Left ventricle myocardium inferior (tissue), 1 donor: ENCODE measurements around the gene EEFSEC. TPM values are rescaled to one million over a fixed set of nuclear protein-coding genes. Genes with fewer than 3 reads are reported as not detected.
A peak's percentile ranks its signal among the peaks of the same experiment; 100 is the strongest.

Experiments
- DNase-seq: peaks from one replicate; pipeline ENCODE4 v3.0.0-alpha.2; 2020
- H3K27ac ChIP-seq: fragments of 200-600 bp; replicated peaks from 2 replicates; pipeline ENCODE4 v1.8.0; 2021
- H3K27me3 ChIP-seq: fragments of 200-600 bp; 2 replicates; pipeline ENCODE4 v1.8.0; 2021; ENCODE audit warnings: low read depth
- H3K36me3 ChIP-seq: fragments of 200-600 bp; 2 replicates; pipeline ENCODE4 v1.8.0; 2021
- H3K4me1 ChIP-seq: fragments of 200-600 bp; 2 replicates; pipeline ENCODE4 v1.8.0; 2021
- H3K4me3 ChIP-seq: fragments of 200-600 bp; 2 replicates; pipeline ENCODE4 v1.8.0; 2021; ENCODE audit warnings: mild to moderate bottlenecking, moderate library complexity
- H3K9me3 ChIP-seq: fragments of 200-600 bp; replicated peaks from 2 replicates; pipeline ENCODE4 v1.8.0; 2021
- intact Hi-C: fragments of 100-400 bp; cut with micrococcal nuclease; formaldehyde crosslinking; loops from one replicate; pipeline ENCODE4 v1.11.0; 2022
- total RNA-seq: library from RNA; stranded (reverse); fragmentation: NEBNext Ultra II Directional; extraction: Animal tissue kit (Norgen Biotek cat#: 25700); gene quantifications from one replicate; pipeline ENCODE4 v1.2.1, GENCODE V29; 2021
- TF ChIP-seq, protein P1 (sequence below): fragments of 200-600 bp; IDR thresholded peaks from 2 replicates; pipeline ENCODE4 v1.8.0; 2021; ENCODE audit warnings: antibody characterized with exemption, mild to moderate bottlenecking, borderline replicate concordance
- donor health status: DM: no; HTN: yes; CAD: no; lungs with severe emphysema.

The EEFSEC gene
- total RNA-seq, 1 donor from 2014 or later: 23.7 TPM

DNA sequence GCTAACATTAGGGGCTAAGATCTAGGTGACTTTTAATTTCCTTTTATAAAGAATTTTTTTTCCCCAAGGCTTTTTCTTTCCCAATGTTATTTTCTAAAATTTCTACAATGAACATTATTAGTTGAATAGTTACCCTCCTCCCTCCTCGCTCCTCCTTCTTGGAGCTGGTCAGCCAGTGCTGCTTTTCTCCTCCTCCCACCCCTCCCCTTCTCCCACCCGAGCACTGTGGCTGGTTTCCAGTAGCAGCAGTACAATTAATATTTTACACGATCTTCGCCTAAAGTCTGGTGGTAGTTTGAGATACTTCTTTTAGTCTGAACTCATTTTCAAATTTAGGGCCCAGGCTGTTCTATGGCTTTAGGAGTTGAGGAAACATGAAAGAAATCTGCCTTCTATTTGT, 41.6 kb downstream of the EEFSEC start:
- Histone ChIP-seq H3K4me1 (peaks cover 44% of the 10 kb centered on the region), H3K27me3 (no peaks in the 10 kb centered on the region), H3K27ac (peak overlapping the region; percentile 60), H3K9me3 (no peaks in the 10 kb centered on the region), H3K36me3 (no peaks in the 10 kb centered on the region), H3K4me3 (no peak overlapping the region)
- TF ChIP-seq, protein P1, sequence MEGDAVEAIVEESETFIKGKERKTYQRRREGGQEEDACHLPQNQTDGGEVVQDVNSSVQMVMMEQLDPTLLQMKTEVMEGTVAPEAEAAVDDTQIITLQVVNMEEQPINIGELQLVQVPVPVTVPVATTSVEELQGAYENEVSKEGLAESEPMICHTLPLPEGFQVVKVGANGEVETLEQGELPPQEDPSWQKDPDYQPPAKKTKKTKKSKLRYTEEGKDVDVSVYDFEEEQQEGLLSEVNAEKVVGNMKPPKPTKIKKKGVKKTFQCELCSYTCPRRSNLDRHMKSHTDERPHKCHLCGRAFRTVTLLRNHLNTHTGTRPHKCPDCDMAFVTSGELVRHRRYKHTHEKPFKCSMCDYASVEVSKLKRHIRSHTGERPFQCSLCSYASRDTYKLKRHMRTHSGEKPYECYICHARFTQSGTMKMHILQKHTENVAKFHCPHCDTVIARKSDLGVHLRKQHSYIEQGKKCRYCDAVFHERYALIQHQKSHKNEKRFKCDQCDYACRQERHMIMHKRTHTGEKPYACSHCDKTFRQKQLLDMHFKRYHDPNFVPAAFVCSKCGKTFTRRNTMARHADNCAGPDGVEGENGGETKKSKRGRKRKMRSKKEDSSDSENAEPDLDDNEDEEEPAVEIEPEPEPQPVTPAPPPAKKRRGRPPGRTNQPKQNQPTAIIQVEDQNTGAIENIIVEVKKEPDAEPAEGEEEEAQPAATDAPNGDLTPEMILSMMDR: no peak
- intact Hi-C loops: no loop called here
- DNase-seq: peak; percentile 34

DNA sequence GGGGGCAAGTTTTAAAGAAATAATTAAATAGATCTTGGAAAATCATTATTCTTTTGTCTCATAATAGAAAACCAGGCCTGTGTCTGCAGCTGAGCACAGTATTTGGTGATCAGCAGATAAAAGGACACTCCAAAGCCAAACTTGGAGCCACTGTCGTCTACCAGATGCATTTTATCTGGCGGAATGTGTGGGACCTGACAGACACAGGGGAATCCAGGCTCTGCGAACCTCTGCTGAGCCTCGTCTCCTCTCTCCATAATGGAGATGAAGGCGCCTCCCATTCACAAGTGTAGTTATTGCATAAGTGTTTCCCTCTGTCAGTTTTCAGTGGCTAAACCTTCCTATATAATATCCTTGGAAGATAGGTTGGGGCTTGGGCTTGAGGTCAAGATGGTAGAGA, 42.1 kb downstream of the EEFSEC start:
- H3K36me3 ChIP-seq: no peaks in the 10 kb centered on the region
- H3K4me3 ChIP-seq: no peak overlapping the region
- DNase-seq: no peak
- H3K27me3 ChIP-seq: no peaks in the 10 kb centered on the region
- H3K9me3 ChIP-seq: no peaks in the 10 kb centered on the region
- peaks cover 44% of the 10 kb centered on the region for H3K4me1 ChIP-seq
- TF ChIP-seq, protein P1: no peak
- intact Hi-C loops: no loop called here
- peak overlapping the region; percentile 60 for H3K27ac ChIP-seq

GRCh38 chr3:128195802-128196201, 42.5 kb downstream of the EEFSEC start:
- intact Hi-C loops: no loop called here

GRCh38 chr3:128196647-128197046, 43.4 kb downstream of the EEFSEC start:
- no peak overlapping the region for H3K4me3 ChIP-seq
- peaks cover 44% of the 10 kb centered on the region for H3K4me1 ChIP-seq
- no peak overlapping the region for H3K27ac ChIP-seq
- no peaks in the 10 kb centered on the region for H3K36me3 ChIP-seq
- TF ChIP-seq, protein P1: no peak
- H3K27me3 ChIP-seq: no peaks in the 10 kb centered on the region
- no peaks in the 10 kb centered on the region for H3K9me3 ChIP-seq
- intact Hi-C loops: no loop called here
- DNase-seq: no peak

More at GRCh38 chr3:128195802-128196201, 42.5 kb downstream of the EEFSEC start:
- Histone ChIP-seq H3K36me3 (no peaks in the 10 kb centered on the region), H3K4me3 (no peak overlapping the region), H3K4me1 (peaks cover 44% of the 10 kb centered on the region), H3K27ac (peak overlapping the region; percentile 60), H3K9me3 (no peaks in the 10 kb centered on the region), H3K27me3 (no peaks in the 10 kb centered on the region)
- no peak for DNase-seq
- TF ChIP-seq, protein P1: no peak

DNA sequence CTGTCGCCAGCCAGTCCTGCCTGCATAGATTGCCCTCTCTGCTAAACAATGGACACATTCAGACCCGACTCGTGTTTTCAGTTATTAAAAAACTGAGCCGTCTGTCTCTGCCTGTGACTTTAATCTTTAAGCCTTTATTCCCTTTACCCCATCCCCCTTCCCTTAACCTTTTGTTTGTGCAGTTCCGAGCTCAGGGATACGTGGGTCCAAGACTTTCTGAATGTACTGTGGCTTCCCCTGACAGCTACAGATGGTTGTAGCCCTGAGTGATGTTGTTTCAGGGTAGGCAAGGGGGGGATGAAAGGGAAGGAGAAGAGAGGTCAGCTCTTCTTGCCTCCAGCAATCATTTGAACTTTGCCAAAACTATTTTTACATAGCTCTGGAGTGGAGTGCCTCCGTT, 44.6 kb downstream of the EEFSEC start:
- Histone ChIP-seq H3K27me3 (no peaks in the 10 kb centered on the region), H3K36me3 (no peaks in the 10 kb centered on the region), H3K4me3 (no peak overlapping the region), H3K4me1 (peaks cover 44% of the 10 kb centered on the region), H3K9me3 (no peaks in the 10 kb centered on the region), H3K27ac (no peak overlapping the region)
- DNase-seq: no peak
- TF ChIP-seq, protein P1: no peak
- intact Hi-C loops: no loop called here

- H3K4me3 ChIP-seq: no peak overlapping the region
- intact Hi-C loops: no loop called here
- no peaks in the 10 kb centered on the region for H3K9me3 ChIP-seq
- no peak overlapping the region for H3K27ac ChIP-seq
- TF ChIP-seq, protein P1: no peak
- H3K36me3 ChIP-seq: no peaks in the 10 kb centered on the region
- no peak for DNase-seq
- H3K27me3 ChIP-seq: no peaks in the 10 kb centered on the region
- H3K4me1 ChIP-seq: peaks cover 40% of the 10 kb centered on the region
These were observed 45.0 kb downstream of the EEFSEC start for GRCh38 chr3:128198313-128198712.
